OCI-LY3 (cell line): ENCODE data around the gene LRRC74B.
A peak's percentile ranks its signal among the peaks of the same experiment; 100 is the strongest.

Experiments used
- H2AFZ ChIP-seq: fragments of 200-600, 300-600 bp; shearing (Covaris generic); 2 replicates; pipeline ENCODE4 v1.6.0; 2014; ENCODE audit warnings: antibody characterized with exemption, low read depth, low read length
- H3K27ac ChIP-seq: fragments of 200-600, 300-600 bp; sonication (generic); 2 replicates; pipeline ENCODE4 v1.5.1; 2014; ENCODE audit warnings: mild to moderate bottlenecking, low read length, moderate library complexity, mixed read lengths
- H3K27me3 ChIP-seq: fragments of 200-600, 300-600 bp; sonication (generic); 2 replicates; pipeline ENCODE4 v1.6.1; 2014; ENCODE audit warnings: low read depth, low read length, mixed read lengths
- H3K36me3 ChIP-seq: fragments of 200-600, 300-600 bp; sonication (generic); replicated peaks from 2 replicates; pipeline ENCODE3; 2014; ENCODE audit warnings: low read depth, low read length, mixed read lengths
- H3K4me1 ChIP-seq: fragments of 300-600, 200-600 bp; sonication (generic); 2 replicates; pipeline ENCODE4 v1.6.1; 2014; ENCODE audit warnings: low read length, mixed read lengths
- H3K4me2 ChIP-seq: fragments of 200-600, 300-600 bp; sonication (generic); 2 replicates; pipeline ENCODE4 v1.6.1; 2014; ENCODE audit warnings: low read length, mixed read lengths
- H3K4me3 ChIP-seq: fragments of 300-600, 200-600 bp; sonication (generic); 2 replicates; pipeline ENCODE4 v1.5.1; 2014; ENCODE audit warnings: antibody characterized with exemption, mild to moderate bottlenecking, low read length, moderate library complexity
- H3K79me2 ChIP-seq: fragments of 300-600, 200-600 bp; shearing (Covaris generic); 2 replicates; pipeline ENCODE4 v1.6.1; 2014; ENCODE audit warnings: mild to moderate bottlenecking, low read length, mixed read lengths
- H3K9ac ChIP-seq: fragments of 300-600, 200-600 bp; shearing (Covaris generic); 2 replicates; pipeline ENCODE4 v1.6.0; 2014; ENCODE audit warnings: mild to moderate bottlenecking, low read length, moderate library complexity
- H3K9me3 ChIP-seq: fragments of 200-600, 300-600 bp; shearing (Covaris generic); 2 replicates; pipeline ENCODE4 v1.6.1; 2014; ENCODE audit warnings: low read length, mixed read lengths; ENCODE audit not compliant: insufficient read depth
- H4K20me1 ChIP-seq: fragments of 200-600, 300-600 bp; sonication (generic); 2 replicates; pipeline ENCODE4 v1.6.1; 2016; ENCODE audit warnings: low read length, mixed read lengths; ENCODE audit not compliant: insufficient read depth
- EZH2phosphoT487 ChIP-seq: fragments of 200-600 bp; shearing (Covaris generic); IDR thresholded peaks from 2 replicates; pipeline ENCODE4 v1.6.1; 2018; ENCODE audit warnings: antibody characterized with exemption, mixed run types, low read depth
- TF ChIP-seq, protein P1 (sequence below): fragments of 200-600, 300-600 bp; sonication (generic); IDR thresholded peaks from 2 replicates; pipeline ENCODE4 v1.5.1; 2014; ENCODE audit warnings: antibody characterized with exemption, low read length, low read depth

Gene LRRC74B

DNA sequence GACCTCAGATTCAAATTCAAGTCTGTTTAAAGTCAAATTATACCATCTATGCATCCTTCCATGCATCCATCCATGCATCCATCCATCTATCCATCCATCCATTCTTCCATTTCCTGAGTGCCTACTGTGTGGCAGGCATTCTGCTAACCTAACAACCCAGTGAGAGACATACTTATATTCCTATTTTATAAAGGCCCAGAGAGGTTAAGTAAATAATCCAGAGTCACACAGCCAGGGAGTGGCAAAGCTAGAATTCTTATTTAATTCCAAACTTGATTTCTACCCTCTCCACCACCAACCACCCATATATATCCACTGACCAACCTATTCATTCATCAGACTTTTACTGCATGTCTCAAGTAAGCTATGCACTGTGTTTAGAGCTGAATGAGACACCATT lies 53.8 kb downstream of the LRRC74B start:
- Histone ChIP-seq H3K9me3 (no peaks in the 10 kb centered on the region), H3K4me2 (no peak overlapping the region), H3K4me3 (no peak overlapping the region), H3K27ac (no peak overlapping the region), H3K36me3 (no peaks in the 10 kb centered on the region), H3K9ac (no peak overlapping the region), H2AFZ (no peak overlapping the region), H4K20me1 (no peaks in the 10 kb centered on the region), H3K27me3 (peaks cover 43% of the 10 kb centered on the region), H3K79me2 (no peaks in the 10 kb centered on the region), H3K4me1 (0 out of 2 replicates have a peak, but pooled peaks cover 2% of the 10 kb centered on the region)
- TF ChIP-seq, protein P1, sequence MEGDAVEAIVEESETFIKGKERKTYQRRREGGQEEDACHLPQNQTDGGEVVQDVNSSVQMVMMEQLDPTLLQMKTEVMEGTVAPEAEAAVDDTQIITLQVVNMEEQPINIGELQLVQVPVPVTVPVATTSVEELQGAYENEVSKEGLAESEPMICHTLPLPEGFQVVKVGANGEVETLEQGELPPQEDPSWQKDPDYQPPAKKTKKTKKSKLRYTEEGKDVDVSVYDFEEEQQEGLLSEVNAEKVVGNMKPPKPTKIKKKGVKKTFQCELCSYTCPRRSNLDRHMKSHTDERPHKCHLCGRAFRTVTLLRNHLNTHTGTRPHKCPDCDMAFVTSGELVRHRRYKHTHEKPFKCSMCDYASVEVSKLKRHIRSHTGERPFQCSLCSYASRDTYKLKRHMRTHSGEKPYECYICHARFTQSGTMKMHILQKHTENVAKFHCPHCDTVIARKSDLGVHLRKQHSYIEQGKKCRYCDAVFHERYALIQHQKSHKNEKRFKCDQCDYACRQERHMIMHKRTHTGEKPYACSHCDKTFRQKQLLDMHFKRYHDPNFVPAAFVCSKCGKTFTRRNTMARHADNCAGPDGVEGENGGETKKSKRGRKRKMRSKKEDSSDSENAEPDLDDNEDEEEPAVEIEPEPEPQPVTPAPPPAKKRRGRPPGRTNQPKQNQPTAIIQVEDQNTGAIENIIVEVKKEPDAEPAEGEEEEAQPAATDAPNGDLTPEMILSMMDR, result no peak
- no peak for TF ChIP-seq EZH2phosphoT487

DNA sequence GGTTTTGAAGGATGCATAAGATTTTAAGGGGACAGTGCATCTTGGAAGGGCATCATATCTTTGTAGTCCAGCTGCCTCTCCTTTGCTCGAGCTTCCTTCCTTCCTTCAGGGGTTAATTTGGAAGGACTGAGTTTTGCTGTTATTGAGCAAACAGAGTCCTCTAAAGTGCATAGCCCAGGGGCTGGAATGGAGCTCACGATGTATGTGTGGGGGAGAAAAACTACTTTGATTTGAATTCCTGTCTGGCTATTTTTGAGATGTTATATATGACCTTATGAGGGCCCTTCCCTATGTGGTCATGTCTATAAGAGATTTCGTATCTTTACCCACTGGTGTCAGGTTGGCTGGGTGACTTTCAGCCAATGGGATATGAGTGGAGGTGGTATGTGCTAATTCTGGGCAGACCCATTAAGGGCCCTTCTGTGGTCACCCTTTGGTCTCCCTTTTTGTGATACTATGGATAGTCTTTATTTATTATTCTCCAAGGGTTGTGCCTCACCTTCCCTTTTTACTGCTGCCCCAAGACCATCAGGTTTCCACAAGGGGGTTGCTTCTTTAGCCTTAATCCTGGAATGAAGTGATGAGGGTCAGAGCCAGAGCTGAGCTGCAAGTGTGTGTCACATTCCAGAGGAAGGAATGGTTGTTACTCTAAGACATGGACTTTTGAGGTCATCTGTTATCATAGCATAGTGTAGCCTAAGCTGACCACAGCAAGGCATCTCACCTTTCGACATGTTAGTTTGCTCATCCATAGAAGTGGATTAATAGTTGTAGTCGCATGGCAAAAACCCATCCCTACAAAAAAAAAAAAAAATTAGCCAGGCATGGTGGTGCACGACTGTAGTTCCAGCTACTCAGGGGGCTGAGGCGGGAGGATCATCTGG lies 54.6 kb downstream of the LRRC74B start:
- H3K4me2 ChIP-seq, result no peak overlapping the region

GRCh38 chr22:21101877-21102638 lies 56.3 kb downstream of the LRRC74B start:
- Histone ChIP-seq H3K9me3 (no peaks in the 10 kb centered on the region), H2AFZ (no peak overlapping the region), H3K27me3 (peaks cover 58% of the 10 kb centered on the region), H3K79me2 (no peaks in the 10 kb centered on the region), H3K4me2 (no peak overlapping the region), H3K4me1 (0 out of 2 replicates have a peak, but pooled peaks cover 2% of the 10 kb centered on the region), H4K20me1 (no peaks in the 10 kb centered on the region), H3K36me3 (no peaks in the 10 kb centered on the region), H3K9ac (no peak overlapping the region), H3K27ac (no peak overlapping the region), H3K4me3 (no peak overlapping the region)
- TF ChIP-seq, protein P1, result no peak
- no peak for TF ChIP-seq EZH2phosphoT487

More for the DNA sequence above, 54.6 kb downstream of the LRRC74B start:
- Histone ChIP-seq H3K9ac (no peak overlapping the region), H3K4me3 (no peak overlapping the region), H2AFZ (no peak overlapping the region), H3K27me3 (peaks cover 51% of the 10 kb centered on the region), H3K4me1 (0 out of 2 replicates have a peak, but pooled peaks cover 2% of the 10 kb centered on the region), H4K20me1 (no peaks in the 10 kb centered on the region), H3K36me3 (no peaks in the 10 kb centered on the region), H3K9me3 (no peaks in the 10 kb centered on the region), H3K27ac (no peak overlapping the region), H3K79me2 (no peaks in the 10 kb centered on the region)
- TF ChIP-seq, protein P1, result no peak
- no peak for TF ChIP-seq EZH2phosphoT487

DNA sequence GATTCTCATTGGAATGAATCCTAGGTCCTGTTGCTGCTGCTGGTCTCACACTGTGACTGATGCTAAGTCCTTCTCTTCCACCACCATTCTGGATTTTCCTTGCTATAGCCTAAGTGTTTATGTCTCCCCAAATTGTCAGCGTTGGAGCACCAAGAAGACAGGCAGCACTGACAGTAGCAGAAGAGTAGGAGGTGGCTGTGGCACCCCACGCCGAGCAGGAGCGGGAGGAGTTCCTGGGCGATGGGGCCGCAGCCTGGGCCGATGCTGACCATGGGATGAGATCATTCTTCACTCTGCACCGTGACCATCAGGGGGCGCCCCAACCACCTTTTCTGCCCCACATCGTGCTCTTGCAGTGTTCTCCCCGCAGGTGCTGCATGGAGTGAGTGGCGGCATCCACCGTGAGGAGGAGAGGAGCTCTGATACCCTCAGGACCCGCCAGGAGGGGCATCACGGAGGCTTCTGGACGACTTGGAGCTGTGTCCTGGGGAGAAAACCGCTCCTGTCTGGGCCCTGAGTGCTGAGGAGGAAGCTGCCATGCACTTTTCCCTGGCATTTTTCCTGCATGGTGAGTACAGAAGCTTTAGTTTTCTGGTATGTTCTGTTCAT lies 57.0 kb downstream of the LRRC74B start:
- Histone ChIP-seq H3K4me1 (0 out of 2 replicates have a peak, but pooled peaks cover 2% of the 10 kb centered on the region), H4K20me1 (no peaks in the 10 kb centered on the region), H3K27ac (no peak overlapping the region), H3K9ac (no peak overlapping the region), H3K36me3 (no peaks in the 10 kb centered on the region), H2AFZ (peak overlapping the region; percentile 84), H3K79me2 (no peaks in the 10 kb centered on the region), H3K27me3 (peaks cover 61% of the 10 kb centered on the region), H3K4me2 (peak overlapping the region; percentile 91), H3K4me3 (peak overlapping the region; percentile 64), H3K9me3 (no peaks in the 10 kb centered on the region)
- TF ChIP-seq, protein P1, result peak; percentile 92
- no peak for TF ChIP-seq EZH2phosphoT487
